GM12892 (cell line): ENCODE measurements around the gene PHF11.

Source experiments
- POLR2A ChIP-seq: IDR thresholded peaks from 2 replicates; pipeline ENCODE4 v1.6.1; 2011; ENCODE audit warnings: low read depth, low read length, control low read depth
- POLR2AphosphoS5 ChIP-seq: IDR thresholded peaks from 2 replicates; pipeline ENCODE4 v1.6.1; 2011; ENCODE audit warnings: low read depth, low read length, control low read depth

DNA sequence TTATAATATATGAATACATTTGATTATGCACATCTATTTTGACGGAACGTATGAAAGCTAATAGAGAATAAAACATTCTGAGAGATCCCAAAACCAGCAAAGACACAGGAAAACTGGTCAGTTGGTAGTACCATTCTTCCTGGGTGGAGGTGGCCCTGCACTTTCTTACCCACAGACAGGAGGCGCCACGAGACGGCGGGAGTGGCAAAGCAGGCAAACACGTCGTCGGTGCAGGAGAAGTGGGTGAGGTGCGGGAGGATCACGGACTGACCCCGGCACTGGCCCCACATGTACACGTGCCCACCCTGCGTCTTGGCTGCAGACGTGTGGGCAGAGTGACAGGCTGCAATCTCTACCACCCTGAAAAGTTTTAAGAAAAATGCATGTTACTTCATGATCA, 53.5 kb downstream of the PHF11 start:
- TF ChIP-seq POLR2AphosphoS5 (no peak), POLR2A (no peak)
